Gastrocnemius medialis (tissue), 4 donors: ENCODE results near the gene PLCB1. TPM values are rescaled to one million over a fixed set of nuclear protein-coding genes. Genes with fewer than 3 reads are reported as not detected.

Experiments
- ATAC-seq, 2 donors: fragments of 150-250 bp; one replicate each; pipeline ENCODE4 v1.9.1; 2016
- DNase-seq, 2 donors: peaks; one replicate each; pipeline ENCODE4 v3.0.0-alpha.2; 2019
- H3K27ac ChIP-seq, 4 donors: fragments of 200-600 bp; sonication (generic); 1 replicate in 1 of 4; 2 replicates in 3 of 4; pipeline ENCODE4 v1.5.1; 2016 to 2018; ENCODE audit warnings: mild to moderate bottlenecking in 2 of 4, moderate library complexity in 1 of 4
- H3K27me3 ChIP-seq, 3 donors: fragments of 200-600 bp; sonication (generic) in 2 of 3; 1 replicate in 1 of 3; 2 replicates in 2 of 3; pipeline versions ENCODE4 v1.5.1 to v1.6.0; 2016 to 2019; ENCODE audit warnings: mild to moderate bottlenecking in 1 of 3, moderate library complexity in 1 of 3
- H3K36me3 ChIP-seq, 2 donors: fragments of 200-600 bp; sonication (generic) in 1 of 2; one replicate each; pipeline ENCODE4 v1.5.1; 2017 to 2018
- H3K4me1 ChIP-seq, 2 donors: fragments of 200-600 bp; sonication (generic) in 1 of 2; one replicate each; pipeline ENCODE4 v1.5.1; 2016 to 2017; ENCODE audit warnings: mild to moderate bottlenecking in 2 of 2
- H3K4me3 ChIP-seq, 4 donors: fragments of 200-600 bp; sonication (generic) in 3 of 4; 1 replicate in 1 of 4; 2 replicates in 3 of 4; pipeline ENCODE4 v1.5.1; 2016 to 2019; ENCODE audit warnings: mild to moderate bottlenecking in 2 of 4
- H3K9me3 ChIP-seq, 3 donors: fragments of 200-600 bp; sonication (generic) in 2 of 3; 1 replicate in 1 of 3; 2 replicates in 2 of 3; pipeline ENCODE4 v1.5.1; 2016 to 2019
- CTCF ChIP-seq, 5 experiments: fragments of 450-650 bp in 3 of 5; fragments of 200-600 bp in 2 of 5; sonication (generic) in 2 of 5; IDR thresholded peaks in 4 of 5; conservative IDR thresholded peaks in 1 of 5; 1 replicate in 4 of 5; 2 replicates in 1 of 5; pipeline ENCODE4 v1.5.1; 2016 to 2019; ENCODE audit warnings: antibody characterized with exemption in 5 of 5, mild to moderate bottlenecking in 3 of 5, moderate library complexity in 3 of 5
- POLR2A ChIP-seq, 2 donors: fragments of 450-650 bp; IDR thresholded peaks; one replicate each; pipeline ENCODE4 v1.6.1; 2017; ENCODE audit warnings: antibody characterized with exemption in 2 of 2, mild to moderate bottlenecking in 2 of 2, moderate library complexity in 2 of 2
- in situ Hi-C, 4 donors: fragments of 200-750 bp; cut with MboI; loops; one replicate each; pipeline versions ENCODE4 v1.15.0 to v1.8.0; 2017; ENCODE audit warnings: low sequenced_read_pairs in 4 of 4
- intact Hi-C: fragments of 100-400 bp; cut with DNase I; formaldehyde crosslinking; loops from one replicate; pipeline ENCODE4 v1.15.1; 2023; ENCODE audit warnings: low total_unique reads
- total RNA-seq, 4 donors: library from RNA; depleted of rRNA; stranded (reverse); fragments of >200 nt; gene quantifications; one replicate each; pipeline versions ENCODE4 v1.1.0 to v1.2.3, GENCODE V29; 2016

The PLCB1 gene
- total RNA-seq, 4 donors from 2014 or later, result 4.1 to 10.0 (median 7.6) TPM

- Histone ChIP-seq H3K4me1 (peaks cover 2 to 4% of the 10 kb centered on the region in 2 donors), H3K36me3 (no peaks in the 10 kb centered on the region), H3K4me3 (no peak overlapping the region), H3K27me3 (no peaks in the 10 kb centered on the region), H3K9me3 (no peaks in the 10 kb centered on the region), H3K27ac (no peak overlapping the region)
- in situ Hi-C loops, result loop anchor here in 1 of 4 donors (5.0 to 10.0 kb wide), 2 partner anchors 260 to 597 kb away; no protein-coding TSS in a partner anchor
- intact Hi-C loops, result no loop called here
- ATAC-seq, result no peak
- no peak for DNase-seq
- no peak for TF ChIP-seq POLR2A (IDR thresholded peaks at IDR 0.05)
- no peak for TF ChIP-seq CTCF (IDR thresholded peaks at IDR 0.05 in 4 of 5, conservative IDR thresholded peaks at IDR 0.05 in 1 of 5)
These were observed 4.4 kb upstream of the PLCB1 start for GRCh38 chr20:8127553-8128255.

GRCh38 chr20:8128291-8129060 lies 3.6 kb upstream of the PLCB1 start:
- Histone ChIP-seq H3K27me3 (no peaks in the 10 kb centered on the region), H3K9me3 (no peaks in the 10 kb centered on the region), H3K4me3 (no peak overlapping the region), H3K4me1 (peaks cover 9 to 10% of the 10 kb centered on the region in 2 donors), H3K36me3 (no peaks in the 10 kb centered on the region), H3K27ac (no peak overlapping the region)
- no peak for ATAC-seq
- in situ Hi-C loops, result loop anchor here in 1 of 4 donors (5.0 to 10.0 kb wide), 2 partner anchors 259 to 596 kb away; no protein-coding TSS in a partner anchor
- DNase-seq, result no peak
- no peak for TF ChIP-seq POLR2A (IDR thresholded peaks at IDR 0.05)
- TF ChIP-seq CTCF (IDR thresholded peaks at IDR 0.05 in 4 of 5, conservative IDR thresholded peaks at IDR 0.05 in 1 of 5), result no peak
- intact Hi-C loops, result no loop called here

DNA sequence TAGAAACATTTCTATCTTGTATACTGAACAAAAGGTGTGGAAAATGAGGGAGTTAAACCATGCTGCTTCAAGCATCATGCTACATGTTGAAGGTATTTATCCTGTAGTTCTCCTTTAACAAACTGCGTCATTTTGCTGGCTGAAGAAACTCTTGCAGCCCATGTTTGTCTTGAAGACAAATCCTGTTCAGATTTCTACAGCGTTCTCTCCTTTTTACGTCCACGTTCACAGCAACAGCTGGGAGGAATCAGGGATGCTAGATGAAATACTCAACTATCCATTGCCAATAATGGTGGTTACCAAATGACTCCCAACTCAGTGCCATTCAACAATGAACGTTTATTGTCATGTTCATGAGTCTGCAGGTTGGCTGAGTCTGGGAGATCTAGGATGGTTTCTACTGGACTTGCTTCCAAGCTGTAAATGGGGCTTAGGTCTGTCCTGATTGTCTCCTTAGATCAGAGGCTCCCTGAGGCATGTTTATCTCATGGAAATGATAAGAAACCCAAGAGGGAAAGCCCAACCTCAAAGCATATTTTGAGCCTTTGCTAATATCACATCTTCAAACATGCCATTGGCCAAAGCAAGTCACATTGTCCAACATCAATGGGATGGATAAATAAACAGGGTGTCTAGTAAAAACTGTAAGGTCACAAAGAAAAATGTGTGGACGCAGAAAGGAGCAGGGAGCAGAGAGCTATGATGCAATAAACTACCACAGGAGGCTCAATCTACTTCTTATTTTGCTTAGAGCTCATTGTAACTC lies 2.7 kb upstream of the PLCB1 start:
- Histone ChIP-seq H3K4me3 (no peak overlapping the region), H3K36me3 (no peaks in the 10 kb centered on the region), H3K27me3 (no peaks in the 10 kb centered on the region), H3K27ac (no peak overlapping the region), H3K9me3 (no peaks in the 10 kb centered on the region), H3K4me1 (peaks cover 12 to 14% of the 10 kb centered on the region in 2 donors)
- TF ChIP-seq CTCF (IDR thresholded peaks at IDR 0.05 in 4 of 5, conservative IDR thresholded peaks at IDR 0.05 in 1 of 5) (no peak), POLR2A (IDR thresholded peaks at IDR 0.05) (no peak)
- DNase-seq (no peak), ATAC-seq (no peak)
- intact Hi-C loops, result no loop called here
- in situ Hi-C loops, result loop anchor here in 1 of 4 donors (5.0 to 10.0 kb wide), 2 partner anchors 258 to 595 kb away; no protein-coding TSS in a partner anchor

- in situ Hi-C loops (loop anchor here in 3 of 4 donors (5.0 to 10.0 kb wide), 3 partner anchors 254 to 591 kb away; no protein-coding TSS in a partner anchor), intact Hi-C loops (loop anchor here (2.0 to 10.0 kb wide), 2 partner anchors 88 to 114 kb away; no protein-coding TSS in a partner anchor)
- Histone ChIP-seq H3K27ac (peak overlapping the region in 1 of 4 donors; percentile 68), H3K36me3 (no peaks in the 10 kb centered on the region), H3K4me3 (peak overlapping the region; percentile 66 to 86 (median 72)), H3K4me1 (peaks cover 18% of the 10 kb centered on the region in 2 donors), H3K27me3 (no peaks in the 10 kb centered on the region), H3K9me3 (no peaks in the 10 kb centered on the region)
- no peak for DNase-seq
- TF ChIP-seq CTCF (IDR thresholded peaks at IDR 0.05 in 4 of 5, conservative IDR thresholded peaks at IDR 0.05 in 1 of 5) (no peak), POLR2A (IDR thresholded peaks at IDR 0.05) (no peak)
- ATAC-seq, result no peak
These were observed 1.1 kb upstream of the PLCB1 start for GRCh38 chr20:8130840-8131526.
